GM06990 (cell line): ENCODE results near the gene HSD11B2.

Experiments used
- DNase-seq: peaks from one replicate; pipeline ENCODE4 v3.0.0-alpha.2; 2011; ENCODE audit not compliant: insufficient read length; ENCODE audit errors: extremely low read depth
- H3K27me3 ChIP-seq: replicated peaks from 2 replicates; pipeline ENCODE4 v1.6.0; 2011; ENCODE audit warnings: low read length; ENCODE audit not compliant: control insufficient read depth, insufficient read depth
- H3K36me3 ChIP-seq: 2 replicates; pipeline ENCODE4 v1.5.1; 2011; ENCODE audit warnings: low read length; ENCODE audit not compliant: control insufficient read depth, insufficient read depth
- H3K4me3 ChIP-seq: replicated peaks from 2 replicates; pipeline ENCODE4 v1.5.1; 2011; ENCODE audit warnings: low read depth, mild to moderate bottlenecking, control low read depth, low read length
- TF ChIP-seq, protein P1 (sequence below): IDR thresholded peaks from 2 replicates; pipeline ENCODE4 v1.5.1; 2011; ENCODE audit warnings: low read length, control low read depth, mild to moderate bottlenecking, inconsistent platforms; ENCODE audit not compliant: insufficient read depth, poor library complexity, severe bottlenecking

HSD11B2 gene

GRCh38 chr16:67430977-67431774, at the start of gene HSD11B2:
Gene HSD11B2 (plus strand): TSS chr16:67431121. CDS start chr16:67431249, 128 bp downstream.
- DNase-seq: no peak
- H3K36me3 ChIP-seq: peaks cover 3% of the 10 kb centered on the region
- TF ChIP-seq, protein P1, sequence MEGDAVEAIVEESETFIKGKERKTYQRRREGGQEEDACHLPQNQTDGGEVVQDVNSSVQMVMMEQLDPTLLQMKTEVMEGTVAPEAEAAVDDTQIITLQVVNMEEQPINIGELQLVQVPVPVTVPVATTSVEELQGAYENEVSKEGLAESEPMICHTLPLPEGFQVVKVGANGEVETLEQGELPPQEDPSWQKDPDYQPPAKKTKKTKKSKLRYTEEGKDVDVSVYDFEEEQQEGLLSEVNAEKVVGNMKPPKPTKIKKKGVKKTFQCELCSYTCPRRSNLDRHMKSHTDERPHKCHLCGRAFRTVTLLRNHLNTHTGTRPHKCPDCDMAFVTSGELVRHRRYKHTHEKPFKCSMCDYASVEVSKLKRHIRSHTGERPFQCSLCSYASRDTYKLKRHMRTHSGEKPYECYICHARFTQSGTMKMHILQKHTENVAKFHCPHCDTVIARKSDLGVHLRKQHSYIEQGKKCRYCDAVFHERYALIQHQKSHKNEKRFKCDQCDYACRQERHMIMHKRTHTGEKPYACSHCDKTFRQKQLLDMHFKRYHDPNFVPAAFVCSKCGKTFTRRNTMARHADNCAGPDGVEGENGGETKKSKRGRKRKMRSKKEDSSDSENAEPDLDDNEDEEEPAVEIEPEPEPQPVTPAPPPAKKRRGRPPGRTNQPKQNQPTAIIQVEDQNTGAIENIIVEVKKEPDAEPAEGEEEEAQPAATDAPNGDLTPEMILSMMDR: no peak
- peaks cover 4% of the 10 kb centered on the region for H3K27me3 ChIP-seq
- peak within 1 kb of the TSS; percentile 35 for H3K4me3 ChIP-seq

- H3K36me3 ChIP-seq: no peaks in the 10 kb centered on the region
- no peak for DNase-seq
- no peak overlapping the region for H3K4me3 ChIP-seq
Measured at GRCh38 chr16:67383284-67383683, 47.6 kb upstream of the HSD11B2 start.

GRCh38 chr16:67384778-67385510, 46.0 kb upstream of the HSD11B2 start:
- TF ChIP-seq, protein P1: no peak
- H3K36me3 ChIP-seq: no peaks in the 10 kb centered on the region
- no peaks in the 10 kb centered on the region for H3K27me3 ChIP-seq
- DNase-seq: no peak
- H3K4me3 ChIP-seq: no peak overlapping the region

More at GRCh38 chr16:67383284-67383683, 47.6 kb upstream of the HSD11B2 start:
- no peaks in the 10 kb centered on the region for H3K27me3 ChIP-seq
- TF ChIP-seq, protein P1: no peak

DNA sequence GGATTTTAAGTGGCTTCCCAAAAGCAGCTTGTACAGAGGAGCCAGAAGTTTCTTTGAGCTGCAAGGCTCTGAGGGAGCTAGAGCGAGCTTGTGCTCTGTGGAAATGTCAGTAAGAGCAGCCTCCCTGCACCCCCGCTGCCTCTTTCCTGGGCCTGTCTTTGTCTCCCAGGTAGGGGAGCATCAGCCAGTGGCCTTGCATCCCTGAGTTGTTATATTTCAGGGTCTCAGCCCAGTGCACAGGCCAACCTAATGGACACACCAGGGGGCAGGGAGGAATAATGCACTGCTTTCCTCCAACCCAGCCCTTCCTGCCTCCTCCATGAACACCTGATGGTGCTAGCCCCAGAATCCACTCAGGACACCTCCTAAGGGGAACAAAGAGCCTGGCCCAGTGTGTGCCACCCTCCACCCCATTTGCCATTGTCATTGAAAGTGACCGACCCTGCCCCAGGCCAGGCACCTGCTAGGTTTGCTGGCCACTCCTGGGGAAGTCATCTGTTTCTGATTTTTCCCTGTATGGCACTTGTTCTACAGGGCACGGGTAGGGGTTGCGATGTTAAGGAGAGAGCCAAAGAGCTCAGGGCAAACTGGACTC, 44.0 kb upstream of the HSD11B2 start:
- DNase-seq: no peak
- TF ChIP-seq, protein P1: no peak
- Histone ChIP-seq H3K4me3 (no peak overlapping the region), H3K27me3 (no peaks in the 10 kb centered on the region), H3K36me3 (no peaks in the 10 kb centered on the region)

DNA sequence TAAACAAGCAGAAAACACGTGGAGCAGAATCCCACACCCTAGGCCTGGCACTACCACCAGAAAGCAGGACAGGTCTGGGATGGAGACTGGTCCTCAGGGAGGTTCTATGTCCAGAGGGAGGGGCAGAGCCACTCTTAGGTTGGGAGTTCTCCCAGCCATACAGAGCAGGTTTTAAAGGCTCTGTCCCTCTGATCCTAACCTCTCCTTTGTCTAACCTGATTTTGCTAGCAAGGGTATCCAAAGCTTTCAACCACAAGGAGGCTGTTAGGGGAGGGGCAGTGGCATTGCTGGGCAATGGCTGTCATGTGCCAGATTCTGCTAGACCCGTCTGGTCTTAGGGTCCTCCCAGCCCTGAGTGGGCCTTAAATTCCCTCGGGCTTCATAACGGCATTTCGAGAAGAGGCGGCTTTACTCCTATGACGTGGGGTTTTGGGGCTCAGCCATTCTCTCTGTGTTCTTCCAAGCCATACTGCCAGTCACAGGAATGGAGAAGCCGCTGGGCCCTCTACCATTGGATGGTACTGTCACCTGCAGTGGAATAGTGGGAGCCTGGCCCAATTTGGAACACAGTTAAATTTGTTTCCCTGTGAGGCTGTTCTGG, 43.3 kb upstream of the HSD11B2 start:
- no peak for DNase-seq
- Histone ChIP-seq H3K4me3 (no peak overlapping the region), H3K27me3 (no peaks in the 10 kb centered on the region), H3K36me3 (no peaks in the 10 kb centered on the region)
- TF ChIP-seq, protein P1: no peak
